Stimulated activated CD8-positive, alpha-beta memory T cell treated with anti-CD3 and anti-CD28 coated beads, Interleukin-15, amount 100 ng/mL, for 1 hour (primary cell): ENCODE data around the gene LRRC61.

Experiments
- DNase-seq: peaks from one replicate; pipeline ENCODE4 v3.0.0-alpha.2; 2020; ENCODE audit warnings: low read depth

LRRC61 gene

DNA sequence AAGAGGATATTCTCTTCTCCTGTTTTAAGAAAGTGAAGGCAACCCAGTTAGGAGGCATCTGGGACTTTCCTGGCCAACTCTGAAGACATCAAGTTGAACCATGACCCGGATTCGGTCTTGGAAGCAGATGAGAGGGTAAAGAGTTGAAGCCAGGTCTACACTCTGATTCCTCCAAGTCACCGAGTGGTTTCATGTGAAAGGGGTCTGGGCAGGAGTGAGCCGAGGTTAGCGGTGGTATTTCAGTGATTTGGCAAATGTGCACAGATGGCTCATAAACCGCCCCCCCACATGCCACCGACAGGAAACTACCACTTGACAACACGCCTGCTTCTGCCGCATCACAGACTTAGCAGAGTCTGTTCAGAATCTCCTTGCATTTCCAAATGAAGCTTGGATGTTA, 34.1 kb downstream of the LRRC61 start:
- peak; percentile 47 for DNase-seq

DNA sequence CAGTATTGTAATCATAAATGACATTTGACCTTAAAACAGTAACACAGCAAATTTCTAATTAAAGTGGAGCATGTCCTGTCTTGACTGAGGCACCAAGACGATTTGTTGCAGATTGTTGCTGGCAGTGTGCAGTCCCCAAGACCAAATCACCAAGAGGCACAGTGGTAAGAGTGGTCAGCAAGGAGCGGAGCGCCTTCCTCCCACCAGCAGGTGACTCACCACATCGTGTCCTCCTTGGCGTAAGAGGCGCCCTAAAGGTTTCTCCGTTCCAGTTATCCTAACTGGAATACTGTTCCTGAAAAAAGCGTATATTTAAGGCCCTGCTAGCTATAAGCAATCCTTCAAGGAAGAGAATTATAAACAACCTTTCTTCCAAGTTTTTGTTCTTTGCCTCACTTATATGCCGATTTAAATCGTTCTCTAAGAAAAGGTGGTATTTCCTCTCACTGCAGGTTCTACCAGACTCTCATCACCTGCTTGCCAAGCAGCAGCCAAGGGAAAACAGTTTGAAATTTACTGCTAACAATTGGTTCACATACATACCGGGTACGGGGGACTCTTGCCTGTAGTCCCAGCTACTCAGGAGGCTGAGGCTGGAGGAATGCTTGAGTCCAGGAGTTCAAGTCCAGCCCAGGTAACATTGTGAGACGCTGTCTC, 34.7 kb downstream of the LRRC61 start:
- DNase-seq = no peak

DNA sequence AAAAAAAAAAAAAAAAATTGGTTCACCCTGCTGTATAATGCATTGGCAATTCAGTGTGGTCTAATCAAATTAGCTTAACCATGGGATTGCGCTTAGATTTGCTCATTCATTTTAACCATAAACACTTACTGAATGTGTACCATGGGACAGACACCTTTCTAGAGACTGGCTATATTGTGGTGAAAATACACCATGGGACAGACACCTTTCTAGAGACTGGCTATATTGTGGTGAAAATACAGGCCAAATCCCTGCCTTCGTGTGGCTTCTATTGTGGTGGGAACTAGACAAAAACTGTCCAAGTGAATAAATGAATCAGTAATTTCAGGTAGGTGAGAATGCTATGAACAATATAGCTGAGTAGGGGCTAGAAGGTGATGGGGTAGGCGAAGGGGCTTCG, 35.3 kb downstream of the LRRC61 start:
- DNase-seq = no peak

DNA sequence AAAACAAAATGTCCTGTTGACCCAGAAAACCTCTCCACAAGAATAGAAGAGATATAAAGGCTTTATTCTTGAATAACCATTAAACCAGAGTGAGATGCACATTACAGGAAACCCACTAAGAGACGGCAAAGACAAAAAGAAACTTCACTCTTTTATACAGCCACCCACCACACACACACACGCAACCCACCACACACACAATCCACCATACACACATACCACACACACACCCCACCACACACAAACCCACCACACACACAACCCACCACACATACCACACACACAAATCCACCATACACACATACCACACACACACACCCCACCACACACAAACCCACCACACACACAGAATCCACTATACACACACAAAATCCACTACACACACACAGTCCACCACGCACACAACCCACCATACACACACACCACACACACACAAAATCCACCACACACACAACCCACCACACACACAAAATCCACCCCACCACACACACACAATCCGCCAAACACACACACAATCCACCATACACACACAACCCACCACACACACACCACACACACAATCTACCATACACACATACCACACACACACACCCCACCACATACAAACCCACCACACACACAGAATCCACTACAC, 36.0 kb downstream of the LRRC61 start:
- DNase-seq = no peak

DNA sequence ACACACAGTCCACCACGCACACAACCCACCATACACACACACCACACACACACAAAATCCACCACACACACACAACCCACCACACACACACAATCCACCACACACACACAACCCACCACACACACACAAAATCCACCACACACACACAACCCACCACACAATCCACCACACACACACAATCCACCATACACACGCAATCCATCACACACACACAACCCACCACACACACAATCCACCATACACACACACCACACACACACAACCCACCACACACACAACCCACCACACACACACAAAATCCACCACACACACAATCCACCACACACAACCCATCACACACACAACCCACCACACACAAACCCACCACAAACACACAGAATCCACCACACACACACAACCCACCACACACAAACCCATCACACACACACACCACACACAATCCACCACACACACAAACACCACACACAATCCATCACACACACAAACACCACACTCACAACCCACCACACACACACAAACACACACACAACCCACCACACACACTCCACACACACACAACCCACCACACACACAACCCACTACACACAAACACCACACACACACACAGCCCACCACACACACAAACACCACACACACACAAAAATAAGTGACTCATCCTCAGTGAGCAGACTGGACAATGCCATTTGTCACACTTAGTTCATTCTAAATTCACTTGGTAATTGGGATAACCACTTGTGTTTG, 36.6 kb downstream of the LRRC61 start:
- DNase-seq = no peak

DNA sequence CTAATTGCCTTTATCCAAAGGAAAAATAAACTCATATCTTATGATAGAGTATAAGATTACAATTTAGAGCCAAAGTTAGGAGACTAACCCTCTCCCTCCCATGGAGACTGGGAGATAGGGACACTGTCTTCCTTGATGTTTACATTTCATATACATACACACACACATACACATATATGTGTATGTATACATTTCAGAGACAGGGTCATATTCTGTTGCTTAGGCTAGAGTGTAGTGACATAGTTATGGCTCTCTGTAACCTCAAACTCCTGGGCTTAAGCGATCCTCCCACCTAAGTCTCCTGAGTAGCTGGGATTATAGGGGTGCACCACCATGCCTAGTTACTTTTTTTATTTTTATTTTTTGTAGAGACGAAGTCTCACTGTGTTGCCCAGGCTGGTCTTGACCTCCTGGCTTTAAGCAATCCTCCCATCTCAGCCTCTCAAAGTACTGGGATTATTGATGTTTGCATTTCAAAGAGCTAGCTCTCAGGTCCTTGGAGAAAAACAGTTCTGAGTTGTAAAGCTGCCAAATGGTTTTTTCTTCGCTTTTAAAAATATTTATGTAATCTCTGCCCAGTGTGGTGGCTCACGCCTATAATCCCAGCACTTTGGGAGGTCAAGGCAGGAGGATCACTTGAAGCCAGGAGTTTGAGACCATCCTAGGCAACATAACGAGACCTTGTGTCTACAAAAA, 37.4 kb downstream of the LRRC61 start:
- DNase-seq = no peak

DNA sequence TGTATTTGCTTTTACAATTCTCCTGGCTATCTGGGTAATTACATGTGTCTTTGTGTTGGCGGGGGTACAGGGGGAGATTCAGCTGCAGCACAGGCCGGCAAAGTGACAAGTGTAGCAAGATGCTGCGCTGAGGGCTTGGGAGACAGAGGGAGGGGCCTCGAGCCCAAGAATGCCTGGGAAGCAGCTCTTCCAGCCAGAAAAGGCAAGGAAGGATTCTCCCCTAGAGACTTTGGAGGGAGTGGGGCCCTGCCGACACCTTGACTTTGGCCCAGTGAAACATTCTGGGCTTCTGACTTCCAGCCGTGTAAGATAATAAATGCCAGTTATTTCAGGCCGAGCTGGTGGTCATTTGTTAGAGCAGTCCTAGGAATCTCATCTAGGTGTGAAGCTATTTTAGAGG, 38.2 kb downstream of the LRRC61 start:
- no peak for DNase-seq

DNA sequence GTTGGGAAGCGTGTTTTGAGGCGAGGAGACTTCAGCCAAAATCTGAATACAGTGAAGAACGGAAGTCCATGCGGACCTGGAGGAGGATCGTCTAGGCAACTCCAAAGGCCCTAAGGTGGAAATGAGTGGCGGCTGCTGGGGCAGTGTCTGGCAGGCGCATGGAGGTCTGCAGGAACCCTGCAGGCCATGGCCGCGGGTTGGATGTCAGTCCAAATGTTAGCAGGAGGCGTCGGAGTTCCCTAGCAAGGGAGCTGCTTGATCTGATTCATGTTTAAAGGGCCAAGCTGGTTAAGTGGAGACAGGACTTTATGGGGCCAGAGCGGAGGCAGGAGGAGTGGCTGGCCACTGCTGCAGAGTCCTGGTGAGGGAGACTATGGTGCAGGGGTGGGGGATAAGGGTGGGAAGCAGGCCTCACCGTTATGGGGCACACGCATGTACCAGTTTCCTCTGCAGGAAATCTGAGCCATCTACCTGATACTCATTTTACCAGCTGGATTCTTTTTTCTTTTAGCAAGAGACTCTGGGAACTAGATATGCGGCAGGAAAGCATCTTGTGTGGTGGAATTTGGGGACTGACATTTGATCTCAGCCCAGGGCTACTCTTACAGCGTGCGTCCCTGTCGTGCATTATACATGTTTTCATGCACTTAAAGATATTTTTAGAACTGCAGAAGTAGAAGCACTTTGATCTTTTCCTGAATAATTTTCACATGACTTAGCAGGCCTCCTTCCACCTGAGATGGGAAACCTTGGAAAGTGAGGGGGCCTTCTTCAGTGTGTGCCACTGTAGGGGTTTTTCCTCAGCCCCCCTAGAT, 38.9 kb downstream of the LRRC61 start:
- no peak for DNase-seq

DNA sequence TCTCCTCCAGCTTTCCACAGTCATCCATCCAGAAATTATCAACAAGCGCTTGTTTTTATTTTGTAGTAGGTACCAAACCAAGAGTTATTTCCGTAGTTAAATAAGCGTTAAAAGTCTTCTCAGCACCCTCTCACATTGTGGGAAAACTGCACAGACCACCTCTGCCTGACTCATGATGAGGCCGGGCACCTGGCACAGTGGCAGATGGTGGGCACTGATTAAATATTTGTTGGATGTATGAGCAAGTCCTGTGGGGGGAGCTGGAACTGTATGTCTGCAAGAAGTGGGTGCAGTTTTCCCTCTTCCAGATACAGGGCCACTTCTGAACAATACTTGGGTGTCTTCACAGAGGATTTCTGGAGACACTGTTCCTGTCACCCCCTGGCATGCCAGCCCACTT, 40.2 kb downstream of the LRRC61 start:
- no peak for DNase-seq

DNA sequence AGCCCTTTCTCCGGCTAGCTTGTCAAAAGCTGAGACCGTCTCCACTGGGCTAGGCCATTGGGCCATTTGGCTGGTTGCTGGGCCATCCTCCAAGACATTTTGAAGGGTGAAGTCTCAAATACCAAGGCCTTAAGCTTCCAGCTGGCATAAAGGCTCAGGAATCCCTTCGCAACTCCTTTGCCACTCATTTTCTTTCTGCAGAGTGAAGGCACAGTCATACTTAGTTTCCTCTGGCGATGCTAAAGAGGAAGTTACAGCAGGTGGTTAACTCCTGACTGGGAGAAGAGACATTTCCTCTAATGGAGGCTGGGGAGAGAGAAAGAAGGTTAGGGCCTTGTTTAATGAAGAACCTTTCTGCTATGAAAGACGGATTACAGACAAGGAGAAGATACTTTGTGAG, 40.7 kb downstream of the LRRC61 start:
- no peak for DNase-seq

DNA sequence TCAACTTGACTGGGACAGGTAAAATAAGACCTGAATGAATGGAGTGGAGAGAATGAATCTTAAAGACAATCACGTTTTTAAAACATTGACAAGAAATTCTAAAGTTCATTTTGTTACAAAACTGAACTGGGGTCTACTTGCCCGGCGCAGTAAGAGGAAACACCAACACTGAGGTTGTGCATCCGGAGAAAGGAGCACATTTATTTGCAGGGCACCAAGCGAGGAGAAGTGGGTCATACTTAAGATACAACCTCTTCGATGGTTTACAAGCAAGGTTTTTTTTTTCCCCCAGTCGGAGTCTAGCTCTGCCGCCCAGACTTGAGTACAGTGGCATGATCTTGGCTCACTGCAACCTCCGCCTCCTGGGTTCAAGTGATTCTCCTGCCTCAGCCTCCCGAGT, 42.0 kb downstream of the LRRC61 start:
- DNase-seq = no peak

DNA sequence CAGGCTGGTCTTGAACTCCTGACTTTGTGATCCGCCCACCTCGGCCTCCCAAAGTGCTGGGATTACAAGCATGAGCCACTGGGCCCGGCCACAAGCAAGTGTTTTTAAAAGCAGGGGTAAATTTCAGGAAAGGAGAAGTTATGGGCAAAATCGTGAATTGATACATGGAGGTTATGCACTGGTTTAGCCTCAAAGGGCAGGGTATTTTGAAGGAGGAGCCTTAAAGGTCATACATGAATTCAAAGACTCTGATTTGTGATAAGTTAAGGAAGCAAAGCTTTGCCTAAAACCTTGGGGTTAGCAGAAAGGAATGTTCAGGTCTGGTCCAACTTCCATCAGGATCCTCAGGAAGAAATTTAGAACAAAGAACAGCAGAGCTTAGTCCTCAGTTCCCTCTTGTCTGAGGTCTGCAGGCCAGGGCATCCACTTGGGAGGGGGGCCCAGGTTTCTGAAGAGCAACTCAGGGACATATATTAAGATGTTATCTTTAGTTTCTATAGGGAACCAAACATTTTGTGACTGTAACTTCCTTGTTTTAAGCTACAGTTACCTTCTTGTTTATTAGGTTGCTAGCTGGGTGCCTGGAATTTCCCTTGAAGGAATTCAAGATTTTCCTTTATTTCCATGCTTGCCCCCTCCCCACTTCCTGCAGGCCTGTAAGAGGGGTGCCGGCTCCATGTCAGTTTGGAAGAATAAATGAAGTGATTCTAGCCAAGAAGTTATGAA, 42.7 kb downstream of the LRRC61 start:
- no peak for DNase-seq

DNA sequence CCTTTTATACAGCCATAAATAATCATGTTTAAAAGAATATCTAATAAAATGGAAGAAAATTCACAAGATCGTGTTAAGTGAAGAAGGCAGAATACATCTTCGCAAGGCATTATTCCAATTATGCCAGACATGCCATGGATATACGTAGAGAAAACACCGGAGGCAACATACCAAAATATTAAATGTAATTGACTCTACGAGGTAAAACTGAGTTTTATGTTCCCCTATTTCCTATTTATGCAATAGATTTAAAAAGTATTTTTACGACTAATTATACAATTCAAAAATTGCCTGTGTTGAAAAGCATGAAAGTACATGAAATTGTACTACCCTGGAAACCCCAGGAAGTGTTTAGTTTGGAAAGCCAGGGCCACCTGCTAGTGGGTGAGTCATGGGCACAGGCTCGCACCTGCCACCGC, 44.5 kb downstream of the LRRC61 start:
- DNase-seq = no peak

DNA sequence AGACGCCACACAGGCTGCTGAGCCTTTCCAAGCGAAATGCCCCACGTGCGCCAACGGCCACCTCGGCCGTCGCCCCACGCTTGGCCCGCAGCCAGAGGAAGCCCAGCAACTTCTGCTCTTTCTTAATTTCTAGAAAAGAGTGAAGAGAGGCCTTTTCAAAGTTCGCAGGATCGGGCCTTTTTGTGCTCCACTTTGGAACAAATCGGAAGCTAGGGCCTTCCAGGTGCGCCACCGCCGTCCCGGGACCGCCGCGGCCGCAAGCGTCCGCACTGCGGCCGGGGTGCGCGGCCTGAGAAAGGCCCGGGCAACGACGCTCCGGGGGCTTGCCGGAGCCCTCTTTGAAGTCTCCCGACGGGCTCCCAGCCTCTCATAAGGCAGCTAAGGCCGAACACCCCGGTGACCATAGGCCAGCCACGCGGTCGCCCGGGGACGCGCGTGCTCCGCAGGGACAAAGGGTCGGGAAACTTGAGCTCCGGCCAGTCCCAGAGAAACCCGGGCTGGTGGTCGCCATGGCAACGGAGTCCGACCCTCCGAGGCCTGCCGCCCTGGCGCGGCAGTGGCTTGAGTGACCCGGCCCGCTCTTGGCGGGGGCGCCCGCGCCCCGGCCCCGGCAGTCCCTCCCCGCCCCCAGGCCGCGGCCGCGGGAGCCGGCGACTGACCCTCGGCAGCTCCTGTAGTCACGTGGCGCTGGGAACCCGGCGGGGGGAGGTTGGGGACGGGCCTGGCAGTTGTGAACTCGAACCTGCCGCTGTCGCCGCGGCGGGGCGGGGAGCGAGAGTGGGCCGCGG, 45.1 kb downstream of the LRRC61 start, which contains the start of gene REPIN1:
Gene REPIN1 (plus strand): TSS at position 727 of the 788 bp plus-strand sequence. CDS start 890 bp downstream, outside the sequence.
- DNase-seq = peak; percentile 52

DNA sequence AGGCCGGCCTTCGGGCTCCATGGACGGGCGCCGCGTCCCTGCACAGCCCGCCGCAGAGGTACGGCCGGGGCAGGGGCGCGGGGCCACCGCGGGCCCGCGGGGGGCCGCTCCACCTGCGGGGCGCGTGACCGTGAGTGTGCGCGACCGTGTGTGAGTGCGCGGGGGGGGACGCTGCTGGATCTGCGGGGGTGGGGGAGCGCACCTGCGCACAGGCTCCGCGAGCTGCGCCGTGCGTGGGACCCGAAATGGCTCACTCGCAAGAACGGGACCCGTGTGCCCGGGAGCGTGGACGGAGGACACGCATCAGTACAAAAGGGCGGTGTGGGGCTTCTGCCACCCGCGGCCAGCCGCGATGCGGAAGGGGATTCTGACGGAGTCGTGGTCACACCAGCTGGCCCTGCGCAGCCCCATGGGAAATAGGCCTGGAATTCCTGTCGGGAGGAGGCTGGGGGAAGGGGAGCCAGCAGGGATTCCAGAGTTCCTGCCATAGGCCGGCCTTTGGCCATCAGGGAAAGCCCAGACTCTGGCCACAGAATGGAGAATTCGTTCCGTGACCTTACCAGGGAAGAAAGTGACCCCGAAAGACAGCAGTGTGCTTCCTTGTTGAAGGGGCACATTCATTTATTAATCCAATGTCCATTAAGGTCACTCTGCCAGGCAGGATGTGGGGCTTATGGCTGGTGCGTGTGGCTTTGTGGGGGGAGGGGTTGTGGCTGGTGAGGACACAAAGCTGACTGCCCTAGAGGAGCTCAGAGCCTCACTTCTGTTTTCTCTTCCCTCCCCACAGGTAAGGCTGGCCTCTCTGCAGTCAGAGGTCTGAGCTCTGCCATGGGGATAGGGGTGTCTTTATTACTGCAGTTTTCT, 46.0 kb downstream of the LRRC61 start:
- DNase-seq = peak; percentile 32

DNA sequence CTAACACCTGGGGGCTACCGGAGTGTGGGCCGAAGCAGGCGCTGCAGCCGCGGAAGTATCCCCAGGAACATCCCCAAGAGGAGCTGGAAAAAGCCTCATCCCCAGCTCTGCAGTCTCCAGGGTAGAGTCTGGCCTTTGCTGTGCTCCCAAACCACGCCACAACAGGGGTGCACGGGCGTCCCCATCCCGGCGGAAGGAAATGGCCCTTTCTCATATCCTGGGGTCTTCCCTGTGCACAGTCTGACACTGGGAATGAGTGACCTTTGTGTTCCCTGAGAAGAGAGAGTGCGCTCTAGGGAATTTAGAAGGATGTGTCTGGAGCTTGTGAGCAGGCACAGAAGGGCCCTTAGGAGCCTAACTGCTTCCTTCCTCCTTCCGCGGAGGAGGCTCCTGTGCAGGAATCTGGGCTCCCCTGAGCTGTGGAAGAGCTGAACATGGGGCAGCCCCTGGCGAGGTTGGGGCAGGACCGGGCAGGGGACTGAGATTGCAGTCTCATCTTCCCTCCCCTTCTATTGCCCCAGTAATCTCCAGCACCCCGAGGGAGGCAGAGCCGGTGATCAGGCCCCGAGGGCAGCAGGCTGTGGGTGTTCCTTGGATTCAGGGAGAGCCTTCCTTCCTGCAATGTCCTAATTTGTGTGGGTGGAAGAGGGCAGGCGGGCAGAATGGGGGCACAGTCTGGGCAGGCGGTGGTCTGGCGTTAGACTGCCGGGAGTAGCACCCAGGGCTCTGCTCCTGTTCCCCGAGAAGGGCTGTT, 46.8 kb downstream of the LRRC61 start:
- no peak for DNase-seq

DNA sequence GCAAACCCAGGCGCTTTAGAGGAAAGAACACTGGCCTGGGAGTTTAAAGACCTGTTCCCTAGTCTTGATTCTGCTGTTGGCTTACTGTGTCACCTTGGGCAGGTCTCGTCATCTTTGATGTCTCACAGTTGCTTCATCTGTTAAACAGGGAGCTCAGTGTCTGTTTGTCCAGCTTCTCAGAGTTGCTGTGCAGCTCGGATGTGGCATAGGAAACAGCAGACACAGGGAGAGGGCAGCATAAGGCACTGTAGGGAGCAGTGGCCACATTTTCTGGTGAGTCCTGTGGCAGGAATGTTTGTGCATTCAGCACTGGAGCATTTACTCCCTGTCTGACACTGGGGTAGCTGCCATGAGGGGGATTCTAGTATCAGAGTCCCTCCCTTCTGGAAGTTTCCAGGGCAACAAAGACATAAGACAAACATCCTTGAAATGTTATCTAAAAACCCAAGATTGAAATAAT, 47.5 kb downstream of the LRRC61 start:
- no peak for DNase-seq
